Measurements from ENCODE around the gene NGFR. TPM values are rescaled to one million over a fixed set of nuclear protein-coding genes. Genes with fewer than 3 reads are reported as not detected.
"Not testable (repeated sequence)": the region's sequence is repeated elsewhere in the genome, so short reads cannot be mapped to it uniquely, and the experiment has no call there.

Gene NGFR
- polyA plus RNA-seq, 1 donor = 20.4 TPM

- Histone ChIP-seq H3K4me3 (ENCODE audit: low read length) (no peak overlapping the region), H3K9me3 (ENCODE audit: control insufficient read depth, low read depth, low read length) (no peaks in the 10 kb centered on the region), H3K27ac (ENCODE audit: low read length) (no peak overlapping the region), H3K36me3 (ENCODE audit: control insufficient read depth, insufficient read depth, low read length) (no peaks in the 10 kb centered on the region), H3K27me3 (ENCODE audit: control insufficient read depth, insufficient read depth, low read length) (peaks cover 7% of the 10 kb centered on the region), H3K4me1 (ENCODE audit: control insufficient read depth, insufficient read depth, low read length) (no peaks in the 10 kb centered on the region)
- no peak for DNase-seq
- WGBS (ENCODE audit: insufficient coverage, low lambda C conversion rate) = no CpG with 5 or more reads among the region's 18 CpGs
These were observed 51.7 kb downstream of the NGFR start for GRCh38 chr17:49546546-49547535.

DNA sequence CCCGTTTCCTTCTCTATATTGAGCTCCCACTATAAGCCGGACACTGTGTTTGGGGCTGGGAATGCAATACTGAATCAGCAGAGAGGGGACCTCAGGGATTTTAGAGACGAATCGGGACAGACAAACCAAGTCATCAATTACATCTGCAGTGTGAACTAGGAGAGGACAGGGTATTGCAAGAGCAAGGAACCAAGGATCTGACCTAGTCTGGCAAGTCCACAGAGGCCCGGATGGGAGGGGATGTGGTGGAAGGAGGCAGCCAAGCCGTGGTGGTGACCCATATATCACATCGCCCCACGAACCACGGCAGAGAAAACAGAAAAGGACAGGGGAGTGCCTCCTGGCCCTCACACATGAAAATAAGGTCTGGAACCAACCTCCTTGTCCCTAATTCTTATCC lies 52.5 kb downstream of the NGFR start:
- Histone ChIP-seq H3K4me3 (ENCODE audit: low read length) (no peak overlapping the region), H3K36me3 (ENCODE audit: control insufficient read depth, insufficient read depth, low read length) (no peaks in the 10 kb centered on the region), H3K9me3 (ENCODE audit: control insufficient read depth, low read depth, low read length) (no peaks in the 10 kb centered on the region), H3K27ac (ENCODE audit: low read length) (no peak overlapping the region), H3K4me1 (ENCODE audit: control insufficient read depth, insufficient read depth, low read length) (no peaks in the 10 kb centered on the region), H3K27me3 (ENCODE audit: control insufficient read depth, insufficient read depth, low read length) (peaks cover 7% of the 10 kb centered on the region)
- WGBS (ENCODE audit: insufficient coverage, low lambda C conversion rate) = 80% methylated on average over 1 of the region's 9 CpGs
- no peak for DNase-seq

DNA sequence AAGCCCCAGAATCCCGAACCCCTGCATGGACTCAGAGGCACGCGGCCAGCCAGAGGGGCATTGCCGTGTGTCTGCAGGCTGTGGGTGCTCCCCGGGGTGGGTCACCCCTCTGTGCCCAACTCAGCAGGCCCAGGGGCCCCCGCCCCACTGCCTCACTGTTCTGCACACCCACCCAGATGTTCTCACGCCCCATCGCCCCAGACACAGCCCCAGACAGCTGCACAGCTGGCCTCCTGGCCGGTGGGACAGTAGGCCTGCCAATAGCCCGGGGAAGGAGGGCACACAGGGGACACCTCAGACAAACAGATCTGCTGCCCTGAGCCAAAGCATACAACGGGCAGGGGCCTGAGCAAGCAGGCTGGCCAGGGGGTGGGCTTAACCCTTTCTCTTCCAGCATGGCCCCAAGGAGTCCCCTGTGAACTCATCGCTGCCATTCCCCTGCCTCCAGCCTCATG lies 53.0 kb downstream of the NGFR start:
- DNase-seq = no peak
- Histone ChIP-seq H3K4me3 (ENCODE audit: low read length) (no peak overlapping the region), H3K9me3 (ENCODE audit: control insufficient read depth, low read depth, low read length) (no peaks in the 10 kb centered on the region), H3K36me3 (ENCODE audit: control insufficient read depth, insufficient read depth, low read length) (no peaks in the 10 kb centered on the region), H3K27me3 (ENCODE audit: control insufficient read depth, insufficient read depth, low read length) (peaks cover 7% of the 10 kb centered on the region), H3K27ac (ENCODE audit: low read length) (no peak overlapping the region), H3K4me1 (ENCODE audit: control insufficient read depth, insufficient read depth, low read length) (no peaks in the 10 kb centered on the region)
- no CpG with 5 or more reads among the region's 12 CpGs for WGBS (ENCODE audit: insufficient coverage, low lambda C conversion rate)

DNA sequence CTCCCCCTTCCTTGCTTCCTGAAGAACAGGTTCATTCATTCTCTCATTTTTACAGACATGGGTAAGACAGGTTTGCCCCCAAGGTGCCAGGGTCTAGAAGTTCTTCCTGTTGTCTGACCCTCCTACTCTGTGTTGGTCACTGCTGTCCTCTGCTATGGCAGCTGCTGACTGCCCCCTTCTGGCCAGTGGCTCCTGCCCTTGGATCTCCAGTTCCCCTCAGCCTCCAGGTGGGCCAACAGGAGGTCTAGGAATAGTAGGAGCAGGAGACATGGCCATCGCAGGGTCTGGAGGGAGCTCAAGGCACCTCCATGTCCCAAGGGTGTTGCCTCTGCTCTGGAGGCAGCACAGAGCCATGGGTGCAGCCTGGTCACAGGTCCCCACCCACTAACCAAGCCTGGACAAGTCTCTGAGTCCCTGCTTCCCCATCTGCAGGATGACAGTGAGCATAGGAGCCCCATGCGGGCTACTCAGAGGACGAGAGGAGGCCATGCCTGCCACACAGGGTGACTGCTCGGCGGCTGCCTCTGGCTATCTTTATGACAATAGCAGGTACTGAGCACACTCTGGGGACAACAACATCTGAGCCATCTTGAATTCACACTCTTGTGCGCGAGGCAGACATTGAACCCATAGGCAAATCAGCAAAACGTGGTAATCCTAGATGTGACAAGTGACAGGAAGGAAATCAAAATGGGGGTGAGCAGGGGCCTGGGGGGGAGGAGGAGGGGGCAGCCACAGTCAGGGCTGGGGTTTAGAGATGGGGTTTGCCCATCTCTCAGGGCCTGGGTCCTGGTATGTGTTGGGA lies 53.6 kb downstream of the NGFR start:
- Histone ChIP-seq H3K9me3 (ENCODE audit: control insufficient read depth, low read depth, low read length) (no peaks in the 10 kb centered on the region), H3K27me3 (ENCODE audit: control insufficient read depth, insufficient read depth, low read length) (peaks cover 5% of the 10 kb centered on the region), H3K36me3 (ENCODE audit: control insufficient read depth, insufficient read depth, low read length) (no peaks in the 10 kb centered on the region), H3K4me1 (ENCODE audit: control insufficient read depth, insufficient read depth, low read length) (no peaks in the 10 kb centered on the region), H3K27ac (ENCODE audit: low read length) (no peak overlapping the region), H3K4me3 (ENCODE audit: low read length) (no peak overlapping the region)
- WGBS (ENCODE audit: insufficient coverage, low lambda C conversion rate) = no CpG with 5 or more reads among the region's 8 CpGs
- no peak for DNase-seq

DNA sequence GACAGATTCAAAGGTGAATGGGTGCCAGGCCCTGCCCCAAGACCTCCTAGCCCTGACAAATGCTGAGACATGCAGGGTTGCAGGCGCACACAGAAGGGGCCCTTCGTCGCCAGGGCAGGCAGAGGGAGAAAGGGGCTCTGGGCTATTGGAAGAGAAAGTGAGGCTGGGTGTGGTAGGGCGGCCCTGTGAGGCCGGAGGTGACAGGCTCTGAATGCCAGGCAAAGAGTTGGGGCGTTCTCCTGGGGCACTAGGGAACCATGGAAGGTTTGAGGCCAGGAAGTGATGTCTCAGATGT lies 54.2 kb downstream of the NGFR start:
- H3K27me3 ChIP-seq (ENCODE audit: control insufficient read depth, insufficient read depth, low read length) = peaks cover 5% of the 10 kb centered on the region
- DNase-seq = no peak
- H3K4me3 ChIP-seq (ENCODE audit: low read length) = no peak overlapping the region
- H3K9me3 ChIP-seq (ENCODE audit: control insufficient read depth, low read depth, low read length) = no peaks in the 10 kb centered on the region
- H3K4me1 ChIP-seq (ENCODE audit: control insufficient read depth, insufficient read depth, low read length) = no peaks in the 10 kb centered on the region
- no peak overlapping the region for H3K27ac ChIP-seq (ENCODE audit: low read length)
- WGBS (ENCODE audit: insufficient coverage, low lambda C conversion rate) = no CpG with 5 or more reads among the region's 6 CpGs
- H3K36me3 ChIP-seq (ENCODE audit: control insufficient read depth, insufficient read depth, low read length) = no peaks in the 10 kb centered on the region

- no peaks in the 10 kb centered on the region for H3K9me3 ChIP-seq (ENCODE audit: control insufficient read depth, low read depth, low read length)
These were observed 54.9 kb downstream of the NGFR start for GRCh38 chr17:49549691-49550678.

DNA sequence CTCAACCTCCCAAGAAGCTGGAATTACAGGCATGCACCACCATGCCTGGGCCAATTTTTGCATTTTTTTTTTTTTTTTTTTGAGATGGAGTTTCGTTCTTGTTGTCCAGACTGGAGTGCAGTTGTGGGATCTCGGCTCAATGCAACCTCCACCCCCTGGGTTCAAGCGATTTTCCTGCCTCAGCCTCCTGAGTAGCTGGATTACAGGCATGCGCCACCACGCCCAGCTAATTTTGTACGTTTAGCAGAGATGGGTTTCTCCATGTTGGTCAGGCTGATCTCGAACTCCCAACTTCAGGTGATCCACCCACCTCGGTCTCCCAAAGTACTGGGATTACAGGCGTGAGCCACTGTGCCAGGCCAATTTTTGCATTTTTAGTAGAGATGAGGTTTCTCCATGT lies 55.7 kb downstream of the NGFR start:
- H3K9me3 ChIP-seq (ENCODE audit: control insufficient read depth, low read depth, low read length); H3K36me3 ChIP-seq (ENCODE audit: control insufficient read depth, insufficient read depth, low read length); H3K4me3 ChIP-seq (ENCODE audit: low read length); H3K27ac ChIP-seq (ENCODE audit: low read length); H3K27me3 ChIP-seq (ENCODE audit: control insufficient read depth, insufficient read depth, low read length); H3K4me1 ChIP-seq (ENCODE audit: control insufficient read depth, insufficient read depth, low read length); DNase-seq: not testable (repeated sequence)
- WGBS (ENCODE audit: insufficient coverage, low lambda C conversion rate) = no CpG with 5 or more reads among the region's 9 CpGs

More at GRCh38 chr17:49549691-49550678, 54.9 kb downstream of the NGFR start:
- 87% methylated on average over 3 of the region's 20 CpGs for WGBS (ENCODE audit: insufficient coverage, low lambda C conversion rate)
- peaks cover 5% of the 10 kb centered on the region for H3K27me3 ChIP-seq (ENCODE audit: control insufficient read depth, insufficient read depth, low read length)
- no peaks in the 10 kb centered on the region for H3K4me1 ChIP-seq (ENCODE audit: control insufficient read depth, insufficient read depth, low read length)
- H3K27ac ChIP-seq (ENCODE audit: low read length) = no peak overlapping the region
- DNase-seq = no peak
- H3K36me3 ChIP-seq (ENCODE audit: control insufficient read depth, insufficient read depth, low read length) = no peaks in the 10 kb centered on the region
- no peak overlapping the region for H3K4me3 ChIP-seq (ENCODE audit: low read length)

- Histone ChIP-seq H3K4me1 (ENCODE audit: control insufficient read depth, insufficient read depth, low read length) (peaks cover under 1% of the 10 kb centered on the region), H3K36me3 (ENCODE audit: control insufficient read depth, insufficient read depth, low read length) (no peaks in the 10 kb centered on the region), H3K4me3 (ENCODE audit: low read length) (no peak overlapping the region), H3K9me3 (ENCODE audit: control insufficient read depth, low read depth, low read length) (no peaks in the 10 kb centered on the region), H3K27me3 (ENCODE audit: control insufficient read depth, insufficient read depth, low read length) (peaks cover 5% of the 10 kb centered on the region), H3K27ac (ENCODE audit: low read length) (no peak overlapping the region)
- no peak for DNase-seq
- no CpG with 5 or more reads among the region's 12 CpGs for WGBS (ENCODE audit: insufficient coverage, low lambda C conversion rate)
These were observed 56.4 kb downstream of the NGFR start for GRCh38 chr17:49551221-49552069.

DNA sequence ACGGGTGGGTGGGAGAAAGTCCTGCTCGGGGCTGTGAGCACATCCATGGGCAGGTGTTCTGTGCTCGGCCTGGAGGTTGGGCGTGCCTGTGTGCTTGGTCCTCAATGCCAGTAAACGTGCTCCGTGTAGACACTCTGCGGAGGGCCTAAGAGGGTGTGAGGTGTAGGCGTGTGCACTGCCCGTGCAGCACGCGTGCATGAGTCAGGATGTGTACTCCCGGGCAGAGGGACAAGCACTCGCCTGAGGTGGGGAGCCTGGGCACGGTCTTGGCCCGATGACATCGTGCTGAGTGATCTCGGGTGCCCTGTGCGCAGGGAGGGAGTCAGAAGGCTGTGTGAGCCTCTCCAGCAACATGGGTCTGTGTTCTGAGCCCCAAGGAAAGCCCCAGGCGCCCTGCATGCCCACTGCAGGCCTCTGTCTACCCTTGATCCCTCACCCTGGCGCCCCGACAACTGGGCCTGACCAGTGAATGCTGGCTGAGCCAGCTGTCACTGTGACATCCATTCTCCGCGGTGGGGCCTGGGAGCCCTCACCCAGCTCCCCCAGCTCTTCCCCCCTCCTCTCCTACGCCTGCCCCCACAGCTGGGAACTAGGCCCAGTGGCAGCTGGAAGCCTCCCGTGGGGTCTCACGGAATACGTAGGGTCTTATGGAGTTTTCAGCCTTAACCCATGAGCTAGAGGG lies 57.1 kb downstream of the NGFR start:
- peaks cover 2% of the 10 kb centered on the region for H3K27me3 ChIP-seq (ENCODE audit: control insufficient read depth, insufficient read depth, low read length)
- peaks cover 2% of the 10 kb centered on the region for H3K4me1 ChIP-seq (ENCODE audit: control insufficient read depth, insufficient read depth, low read length)
- no peaks in the 10 kb centered on the region for H3K9me3 ChIP-seq (ENCODE audit: control insufficient read depth, low read depth, low read length)
- no peak overlapping the region for H3K4me3 ChIP-seq (ENCODE audit: low read length)
- WGBS (ENCODE audit: insufficient coverage, low lambda C conversion rate) = no CpG with 5 or more reads among the region's 27 CpGs
- no peak overlapping the region for H3K27ac ChIP-seq (ENCODE audit: low read length)
- no peaks in the 10 kb centered on the region for H3K36me3 ChIP-seq (ENCODE audit: control insufficient read depth, insufficient read depth, low read length)
- DNase-seq = no peak

Data from large intestine (tissue), 3 donors.